HG03025 (cell line): ENCODE measurements around the gene EMC10.
"Not testable (repeated sequence)": the region's sequence is repeated elsewhere in the genome, so short reads cannot be mapped to it uniquely, and the experiment has no call there.

Experiments used
- ATAC-seq: cut with Tn5 transposase; IDR thresholded peaks from one replicate; pipeline ENCODE4 v1.9.1; 2021; ENCODE audit warnings: mild to moderate bottlenecking, moderate library complexity; ENCODE audit not compliant: unreplicated experiment, low FRiP score

EMC10 gene

DNA sequence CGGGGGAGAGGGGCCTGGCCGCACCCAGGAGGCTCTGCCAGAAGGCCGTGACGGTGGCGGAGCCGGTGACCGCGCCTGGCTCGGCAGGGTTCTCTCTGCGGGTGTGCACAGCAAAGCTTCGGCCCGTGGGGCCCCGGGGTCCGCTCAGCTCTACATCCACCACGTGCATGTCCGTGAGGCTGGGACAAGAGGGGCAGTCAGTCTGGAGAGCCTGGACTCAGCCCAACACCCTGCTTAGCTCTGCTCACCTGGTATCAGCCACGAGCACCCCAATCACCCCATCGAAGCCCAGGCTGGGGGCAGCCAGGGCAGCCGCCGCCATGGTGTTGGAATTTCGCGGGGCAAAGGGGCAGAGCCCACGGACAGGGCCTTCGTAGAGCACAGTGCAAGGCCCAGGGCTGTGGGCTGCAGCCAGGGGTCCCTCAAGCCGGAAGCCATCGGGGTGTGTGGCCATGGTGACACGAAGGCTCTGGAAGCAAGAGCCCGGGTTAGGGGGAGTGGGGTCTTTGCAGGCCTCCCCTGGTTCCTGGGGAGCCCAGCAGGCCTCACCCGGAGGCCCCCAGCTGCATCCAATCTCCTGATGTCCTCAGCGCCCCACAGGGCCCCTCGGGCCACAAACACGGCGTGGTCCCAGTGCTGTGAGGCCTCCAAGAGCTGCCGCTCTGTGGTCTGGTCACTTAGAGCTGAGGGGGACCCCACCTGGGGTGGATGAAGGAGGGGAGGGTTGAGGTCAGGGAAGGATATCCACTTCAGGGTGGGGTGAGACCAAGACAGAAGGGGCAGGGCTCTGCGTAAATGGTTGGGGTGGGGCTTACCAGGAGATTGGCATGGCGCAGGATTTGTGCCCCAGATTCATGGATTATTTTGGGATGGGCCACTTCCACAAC, 36.0 kb downstream of the EMC10 start:
- no peak for ATAC-seq

DNA sequence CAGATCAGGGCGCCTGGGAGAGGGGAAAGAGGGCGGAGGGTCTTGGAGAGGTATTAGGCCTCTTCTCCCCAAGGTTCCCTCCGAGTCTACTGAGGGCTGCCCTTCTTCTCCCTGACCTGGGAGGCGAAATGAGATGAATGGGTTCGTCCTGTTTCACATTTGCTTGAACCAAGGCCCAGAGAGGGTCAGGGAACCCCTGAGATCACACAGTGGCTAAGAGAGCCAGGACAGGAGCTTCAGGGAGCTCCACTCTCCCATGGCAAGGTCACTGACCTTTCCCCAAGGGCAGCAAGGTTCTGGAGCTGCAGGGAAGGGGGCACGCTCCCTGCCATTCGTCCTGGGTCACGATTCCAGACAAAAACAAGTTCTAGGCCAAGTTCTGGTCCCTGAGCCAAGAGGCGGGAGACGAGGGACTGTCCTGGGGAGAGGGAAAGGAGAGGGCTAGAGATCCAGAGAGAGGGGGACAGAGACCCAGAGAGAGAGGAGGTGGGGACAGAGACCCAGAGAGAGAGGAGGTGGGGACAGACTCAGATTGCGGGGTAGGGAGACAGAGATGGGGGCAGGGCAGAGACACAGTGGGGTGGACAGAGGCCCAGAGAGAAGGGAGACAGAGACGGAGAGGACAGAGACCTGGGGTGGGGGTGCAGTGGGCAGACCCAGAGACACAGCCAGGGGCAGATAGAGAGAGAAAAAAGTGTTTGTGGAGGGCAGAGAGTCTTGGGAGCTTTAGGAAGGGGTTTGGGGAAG, 36.9 kb downstream of the EMC10 start:
- no peak for ATAC-seq

DNA sequence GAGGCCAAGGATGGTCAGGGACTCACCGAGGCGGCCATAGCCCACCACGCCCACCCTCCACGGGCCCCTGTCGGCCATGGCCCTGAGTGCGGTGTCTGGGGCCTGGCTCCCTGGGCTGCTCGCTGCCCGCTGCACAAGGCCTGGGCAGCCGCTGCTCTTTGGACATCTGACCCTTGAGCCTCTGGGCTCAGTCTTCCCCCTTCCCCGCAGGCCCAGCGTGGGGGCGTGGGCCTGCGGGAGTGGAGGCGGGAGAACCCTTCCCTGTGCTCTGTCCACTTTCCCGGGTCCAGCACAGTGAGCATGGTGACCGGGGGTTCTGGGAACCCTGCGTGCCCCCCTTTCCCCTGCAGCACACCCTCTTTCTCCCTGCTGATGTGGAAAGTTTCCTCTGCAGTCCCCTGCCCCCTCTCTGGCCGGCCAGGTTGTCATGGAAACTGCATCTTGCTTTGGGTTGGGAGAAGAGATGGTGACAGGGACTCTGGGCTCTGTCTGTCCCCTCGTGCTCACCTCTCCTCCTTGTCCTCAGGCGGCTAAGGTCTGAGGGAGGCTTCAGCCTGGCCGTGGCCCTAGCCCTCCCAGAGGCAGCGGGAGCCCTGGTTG, 37.5 kb downstream of the EMC10 start, which contains the start of gene ASPDH:
Gene ASPDH (minus strand): TSS at position 168 of the 600 bp plus-strand sequence. CDS start 90 bp downstream, at position 78.
- no peak for ATAC-seq

DNA sequence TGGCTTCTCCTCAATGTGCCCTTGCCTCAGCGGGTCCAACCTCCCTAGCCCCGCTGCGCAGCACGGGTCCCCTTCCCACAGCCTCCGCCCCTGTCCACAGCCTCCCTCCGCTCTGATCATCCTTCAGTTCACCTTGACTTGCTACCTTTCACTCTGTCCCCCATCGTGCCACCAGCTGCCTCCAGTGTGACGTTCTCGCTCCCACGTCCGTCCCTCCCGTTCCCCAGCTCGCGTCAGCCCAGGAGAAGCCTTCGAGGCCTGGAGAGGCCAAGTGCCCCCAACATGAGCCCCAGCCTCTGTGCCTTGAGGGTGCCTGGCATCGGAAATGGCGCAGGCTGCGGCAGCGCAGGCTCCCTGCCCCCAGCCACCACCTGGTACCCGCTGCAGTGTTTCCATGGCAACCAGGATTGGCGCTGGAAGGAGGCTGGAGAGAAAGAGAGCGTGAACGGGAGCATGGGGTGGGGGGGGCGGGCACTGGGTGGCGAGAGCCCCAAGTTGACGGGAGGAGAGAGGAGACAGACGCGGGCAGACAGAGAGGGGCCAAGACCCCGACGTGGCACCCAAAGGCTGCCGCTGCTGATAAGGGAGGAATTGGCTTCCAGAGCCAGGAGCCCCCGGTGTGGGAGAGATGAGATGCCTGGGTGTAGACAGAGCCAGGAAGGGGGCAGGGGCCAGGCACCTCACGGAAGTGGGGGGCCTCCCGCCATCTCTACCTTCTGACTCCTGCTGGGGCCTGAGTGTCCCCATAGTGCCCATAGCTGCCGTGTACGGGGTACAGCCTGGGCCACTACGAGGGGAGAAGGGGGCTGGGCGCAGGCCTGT, 38.2 kb downstream of the EMC10 start:
- no peak for ATAC-seq

DNA sequence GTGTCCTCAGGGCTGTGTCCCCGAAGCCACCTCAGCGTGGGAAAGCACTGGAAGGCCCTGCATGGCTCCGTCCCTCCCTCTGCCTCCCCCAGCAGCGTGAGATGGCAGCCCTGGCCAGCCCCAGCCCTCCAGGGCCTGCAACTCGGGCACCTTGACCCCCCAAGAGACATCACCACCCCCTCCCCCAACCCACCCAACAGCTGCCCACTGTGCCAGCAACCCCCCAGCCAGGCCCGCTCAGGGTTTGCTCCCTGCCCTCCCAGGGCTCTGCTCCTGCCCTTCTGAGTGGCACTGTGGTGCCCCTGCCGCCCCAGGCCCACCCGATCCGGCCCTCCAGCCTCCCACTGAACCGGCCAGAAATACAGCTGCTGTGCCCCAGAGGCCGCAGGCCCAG, 38.9 kb downstream of the EMC10 start:
- ATAC-seq: no peak

DNA sequence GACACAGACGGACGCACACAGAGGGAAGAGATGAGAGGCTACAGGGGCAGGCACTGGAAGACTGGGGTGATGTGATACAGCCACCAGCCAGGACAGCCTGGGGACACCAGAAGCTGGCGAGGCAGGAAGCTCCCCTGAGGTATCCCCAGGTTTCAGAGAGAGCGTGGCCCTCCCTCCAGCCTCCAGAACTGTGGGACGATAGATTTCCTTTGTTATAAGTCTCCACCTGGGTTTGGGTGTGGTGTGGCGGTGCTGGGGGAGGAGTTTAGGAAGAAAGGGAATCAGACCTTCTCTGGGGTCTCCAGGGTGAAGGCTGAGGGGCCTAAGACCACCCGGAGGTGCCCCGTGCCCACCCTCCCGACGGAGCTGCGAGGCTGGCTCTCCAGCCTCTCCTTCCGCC, 40.1 kb downstream of the EMC10 start:
- ATAC-seq: no peak

DNA sequence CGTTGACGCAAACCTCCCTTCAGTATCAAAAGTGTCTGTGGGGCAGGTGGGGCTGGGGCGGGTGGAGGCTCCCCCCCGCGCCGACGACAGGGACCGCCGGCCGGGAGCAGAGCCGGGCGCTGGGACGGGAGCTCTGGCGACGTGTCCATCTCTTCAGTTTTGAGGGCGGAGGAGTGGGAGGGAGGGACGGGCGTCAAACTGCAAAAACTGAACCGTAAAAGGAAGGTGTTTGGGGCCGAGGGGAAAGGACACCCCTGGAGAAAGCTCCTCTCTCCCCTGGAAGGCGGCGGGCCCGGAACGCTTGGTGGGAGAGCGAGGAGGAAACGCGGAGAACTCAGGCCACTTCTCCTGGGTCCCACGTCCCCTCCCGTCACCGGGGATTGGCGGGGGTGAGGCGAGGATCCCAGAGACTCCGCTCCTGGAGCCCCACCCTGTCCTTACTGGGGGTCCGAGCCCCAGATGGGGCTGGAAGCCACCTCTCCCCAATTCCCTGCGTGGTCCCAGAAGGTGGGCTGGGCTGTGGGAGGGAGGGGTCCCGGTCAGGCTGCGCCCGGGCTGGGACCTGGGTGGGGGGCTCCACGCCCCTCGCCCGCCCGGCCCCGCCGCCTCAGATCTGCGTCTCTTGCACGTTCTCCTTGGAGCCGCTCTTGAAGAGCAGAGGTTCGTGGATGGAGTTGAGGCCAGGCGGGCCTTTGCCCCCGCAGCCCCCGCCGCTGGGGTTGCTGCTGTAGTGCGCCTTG, 40.8 kb downstream of the EMC10 start:
- ATAC-seq: no peak

DNA sequence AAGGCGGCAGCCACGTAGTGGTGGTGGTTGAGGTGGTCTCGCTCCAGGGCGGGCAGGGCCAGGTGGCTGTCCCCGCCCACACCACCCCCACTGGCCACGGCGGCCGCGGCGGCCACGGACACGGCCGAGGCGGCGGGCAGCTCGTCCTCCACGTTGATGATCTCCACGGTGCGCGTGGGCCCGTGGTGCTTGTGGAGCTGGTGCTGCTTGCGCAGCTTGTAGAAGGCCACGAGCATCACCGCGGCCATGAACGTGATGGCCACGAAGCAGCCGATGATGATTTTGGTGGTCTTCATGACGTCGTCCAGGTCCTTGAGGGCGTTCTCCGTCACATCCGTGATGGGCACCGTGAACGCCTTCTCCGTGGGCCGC, 41.4 kb downstream of the EMC10 start:
- no peak for ATAC-seq

DNA sequence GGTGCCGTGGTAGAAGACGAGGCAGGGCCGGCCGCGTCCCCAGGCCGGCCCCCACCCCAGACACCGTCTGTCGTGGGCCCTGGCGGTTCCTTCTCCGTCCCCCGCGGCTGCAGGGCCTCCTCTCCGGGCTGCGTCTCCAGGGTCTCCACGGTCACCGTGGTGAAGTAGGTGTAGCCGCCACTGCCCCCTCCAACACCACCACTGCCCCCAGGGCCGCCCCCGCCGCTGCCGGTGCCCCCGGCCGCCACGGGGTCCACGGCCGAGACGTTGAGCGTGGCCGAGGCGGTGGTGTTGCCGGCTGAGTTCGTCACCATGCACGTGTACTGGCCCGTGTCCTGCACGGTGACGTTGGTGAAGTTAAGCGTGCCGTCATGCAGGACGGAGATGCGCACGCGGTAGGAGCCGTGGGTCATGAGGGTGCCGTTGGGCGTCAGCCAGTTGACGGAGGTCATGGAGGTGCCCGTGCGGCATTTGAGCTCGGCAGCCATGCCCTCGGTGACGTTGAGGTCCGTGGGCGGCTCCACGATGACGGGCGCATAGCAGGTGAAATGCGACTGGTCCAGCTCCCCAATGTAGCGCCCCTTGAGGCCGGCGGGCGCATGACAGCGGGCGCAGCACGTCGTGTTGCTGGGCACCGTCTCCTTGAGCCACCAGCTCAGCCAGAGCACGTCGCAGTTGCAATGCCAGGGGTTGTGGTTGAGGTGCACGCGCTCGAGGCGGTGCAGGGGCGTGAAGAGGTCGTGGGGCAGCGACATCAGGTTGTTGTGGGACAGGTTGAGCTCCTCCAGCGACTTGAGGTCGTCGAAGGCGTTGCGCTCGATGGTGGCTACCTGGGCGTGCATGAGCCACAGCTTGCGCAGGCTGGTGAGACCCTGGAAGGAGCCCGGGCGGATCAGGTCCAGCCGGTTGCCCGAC, 42.0 kb downstream of the EMC10 start:
- ATAC-seq: no peak

DNA sequence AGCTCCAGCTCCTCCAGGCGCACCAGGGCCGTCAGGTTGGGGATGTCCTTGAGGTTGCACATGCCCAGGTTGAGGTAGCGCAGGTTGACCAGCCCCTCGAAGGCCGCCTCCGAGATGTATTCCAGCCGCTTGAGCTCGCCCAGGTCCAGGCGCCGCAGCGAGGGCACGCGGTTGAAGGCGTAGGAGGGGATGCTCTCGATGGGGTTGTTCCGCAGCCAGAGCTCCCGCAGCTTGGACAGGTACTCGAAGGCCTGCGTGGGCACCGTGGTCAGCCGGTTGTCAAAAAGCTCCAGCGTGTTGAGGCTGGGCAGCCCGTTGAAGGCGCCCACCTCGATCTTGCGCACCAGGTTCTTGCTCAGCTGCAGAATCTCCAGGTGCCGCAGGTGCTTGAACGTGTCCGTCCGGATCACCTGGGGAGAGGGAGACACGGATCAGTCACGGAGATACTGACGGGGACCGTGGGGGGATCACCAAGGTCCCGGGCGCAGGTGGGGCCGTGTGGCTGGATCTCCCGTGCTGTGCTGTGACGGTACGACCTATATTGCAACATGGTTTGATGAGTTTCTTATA, 42.8 kb downstream of the EMC10 start:
- no peak for ATAC-seq

DNA sequence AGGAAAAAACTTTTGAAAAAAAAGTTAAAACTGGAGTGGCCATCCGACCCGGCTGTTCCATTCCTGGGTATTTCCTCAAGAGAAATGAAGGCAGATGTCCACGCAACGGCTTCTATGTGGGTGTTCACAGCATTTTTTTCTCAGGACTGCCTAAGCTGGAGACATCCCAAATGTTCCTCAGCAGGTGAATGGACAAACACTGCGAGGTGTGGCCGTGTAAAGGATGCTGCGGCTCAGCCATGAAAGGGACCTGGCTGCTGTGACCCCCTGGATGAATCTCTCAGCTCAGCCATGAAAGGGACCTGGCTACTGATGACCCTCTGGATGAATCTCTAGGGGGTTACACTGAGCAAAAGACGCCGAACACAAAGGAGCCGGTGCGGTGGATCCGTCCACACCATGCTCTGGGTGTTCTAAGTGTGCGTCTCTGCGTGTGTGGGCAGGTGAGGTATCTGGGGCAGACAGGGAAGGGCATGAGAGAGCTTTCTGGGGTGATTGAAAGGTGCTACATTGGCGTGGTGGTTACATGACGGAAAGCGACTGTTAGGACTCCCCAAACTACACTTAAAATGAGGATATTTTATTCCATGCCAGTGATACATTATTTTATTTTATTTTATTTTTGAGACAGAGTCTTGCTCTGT, 44.6 kb downstream of the EMC10 start:
- ATAC-seq: no peak

DNA sequence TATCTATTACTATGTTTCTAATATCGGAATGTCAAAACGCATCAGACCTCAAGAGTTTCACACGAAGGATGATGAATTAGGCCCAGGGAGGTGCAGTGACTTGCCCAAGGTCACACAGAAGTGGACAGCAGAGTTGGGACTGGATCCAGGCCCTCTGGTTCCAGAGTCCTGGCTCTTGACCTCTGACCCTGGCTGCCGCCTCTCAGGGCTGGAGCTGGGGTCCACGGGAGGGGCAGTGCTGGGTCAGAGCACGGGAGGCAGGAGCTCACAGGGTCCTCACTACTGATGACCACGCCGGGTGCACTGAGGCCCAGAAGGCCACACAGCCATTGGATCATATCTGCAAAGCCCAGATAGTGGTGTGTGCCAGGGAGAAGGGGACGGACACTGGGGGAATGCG, 46.6 kb downstream of the EMC10 start:
- no peak for ATAC-seq

DNA sequence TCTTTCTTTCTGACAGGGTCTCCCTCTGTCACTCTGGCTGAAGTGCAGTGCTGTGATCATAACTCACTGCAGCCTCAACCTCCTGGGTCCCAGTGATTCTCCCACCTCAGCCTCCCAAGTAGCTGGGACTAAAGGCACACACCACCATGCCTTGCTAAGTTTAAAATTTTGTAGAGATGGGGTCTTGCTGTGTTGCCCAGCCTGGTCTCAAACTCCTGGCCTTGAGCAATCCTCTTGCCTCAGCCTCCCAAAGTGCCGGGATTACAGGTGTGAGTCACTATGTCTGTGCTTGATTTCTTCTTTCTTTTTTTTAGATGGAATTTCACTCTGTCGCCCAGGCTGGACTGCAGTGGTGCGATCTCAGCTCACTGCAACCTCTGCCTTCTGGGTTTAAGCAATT, 51.7 kb downstream of the EMC10 start:
- not testable (repeated sequence) for ATAC-seq

DNA sequence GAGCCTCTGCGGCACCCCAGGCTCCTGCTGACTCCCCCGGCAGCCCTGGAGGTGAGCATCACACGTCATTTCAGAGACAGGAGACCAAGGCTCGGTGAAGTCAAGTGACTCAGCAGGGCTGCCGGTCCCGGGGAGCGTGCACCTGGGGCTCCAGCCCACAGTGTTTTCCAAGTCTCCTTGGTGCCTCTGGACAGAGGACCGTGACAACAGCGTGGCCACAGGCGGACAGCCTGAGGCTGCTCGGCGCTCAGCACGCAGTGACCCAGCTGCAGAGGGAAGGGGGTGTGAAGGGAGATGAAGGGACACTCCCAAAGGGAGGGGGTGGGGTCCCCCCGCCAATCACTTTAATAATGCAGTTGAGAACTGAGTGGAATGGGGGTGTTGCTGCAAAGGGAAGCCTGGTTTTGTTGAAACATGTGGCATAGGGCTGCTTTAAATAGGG, 54.9 kb downstream of the EMC10 start:
- no peak for ATAC-seq

DNA sequence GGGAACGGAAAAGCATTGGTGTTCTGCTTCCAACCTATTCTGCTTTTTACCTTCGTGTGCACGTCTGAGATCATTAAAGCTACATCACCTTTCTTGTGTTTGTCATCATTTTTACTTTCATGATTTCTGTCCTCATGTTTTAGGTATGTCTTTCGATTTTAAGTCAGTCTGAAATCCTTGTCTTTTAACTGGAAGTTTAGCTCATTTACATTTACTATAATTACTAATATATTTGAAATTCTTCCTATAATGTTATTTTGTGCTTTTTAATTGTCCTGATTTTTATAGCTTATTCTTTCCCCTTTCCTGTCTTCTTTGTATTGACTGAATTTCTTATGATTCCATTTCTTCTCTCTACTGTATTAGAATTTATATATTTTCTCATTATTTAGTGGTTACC, 56.6 kb downstream of the EMC10 start:
- no peak for ATAC-seq

DNA sequence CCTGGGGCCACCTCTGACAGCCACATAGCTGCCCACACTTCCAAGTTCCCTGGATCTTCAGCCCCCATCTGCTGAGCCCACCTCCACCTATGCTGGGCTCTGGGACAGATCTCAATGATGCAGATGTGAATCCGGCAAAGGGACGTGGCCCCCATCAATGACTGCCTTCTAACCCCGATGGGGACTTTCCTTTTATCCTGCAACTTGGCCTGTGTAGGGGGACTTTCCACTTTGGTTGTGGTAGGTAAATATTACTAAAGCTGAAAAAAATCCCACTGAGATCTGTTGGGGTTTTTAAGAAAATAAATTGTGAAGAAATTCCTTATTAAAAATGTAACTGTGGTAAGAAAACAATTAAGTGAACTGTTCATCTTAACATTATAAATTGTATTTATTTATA, 58.2 kb downstream of the EMC10 start:
- ATAC-seq: no peak

DNA sequence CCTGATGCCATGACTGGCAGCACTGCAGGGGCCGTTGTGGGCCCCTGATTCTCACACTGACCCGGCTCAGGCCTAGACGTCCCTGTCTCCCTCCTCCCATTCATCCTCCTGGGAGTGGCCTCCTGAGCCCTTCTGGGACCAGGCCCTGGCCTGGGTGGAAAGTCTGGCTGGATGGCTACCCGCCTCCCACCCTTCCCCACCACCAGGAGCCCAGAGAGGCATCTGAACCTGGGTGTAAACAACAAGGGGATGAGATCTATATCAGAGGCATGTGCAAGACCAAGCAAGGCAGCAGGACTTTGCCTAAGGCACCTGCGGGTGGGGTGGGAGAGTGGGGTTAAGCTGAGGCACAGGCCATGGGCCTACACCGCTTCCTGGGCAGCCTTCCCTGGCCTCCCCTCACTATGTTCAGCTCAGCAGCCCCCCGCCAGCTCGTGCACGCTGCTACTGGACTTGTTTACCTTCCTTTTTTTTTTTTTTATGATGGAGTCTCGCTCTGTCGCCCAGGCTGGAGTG, 59.4 kb downstream of the EMC10 start:
- ATAC-seq: no peak
